ENCODE results near the gene TBC1D9. TPM values are rescaled to one million over a fixed set of nuclear protein-coding genes. Genes with fewer than 3 reads are reported as not detected.

TBC1D9 gene
- total RNA-seq, 1 experiment from 2014 or later: 29.0 TPM

DNA sequence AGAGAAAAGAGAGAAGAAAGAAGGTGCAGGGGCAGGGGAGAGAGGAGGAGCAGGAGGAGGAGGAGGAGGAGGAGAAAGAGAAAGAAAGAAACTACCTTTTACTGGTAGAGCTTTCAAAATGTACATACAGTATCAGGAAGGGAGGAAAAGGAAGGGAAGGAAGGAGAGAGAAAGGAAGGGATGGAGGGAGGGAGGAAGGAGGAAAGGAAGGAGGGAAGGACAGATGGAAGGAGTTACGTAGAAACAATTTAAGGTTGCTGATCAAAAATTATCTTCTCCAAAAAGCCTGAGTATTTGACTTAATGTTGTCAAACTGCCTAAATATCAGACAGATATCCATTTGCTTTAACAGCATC lies 13.4 kb downstream of the TBC1D9 start:
- H3K27me3 ChIP-seq: no peaks in the 10 kb centered on the region
- peaks cover 41% of the 10 kb centered on the region for H3K4me1 ChIP-seq
- no peak for DNase-seq
- H3K27ac ChIP-seq: peak overlapping the region; percentile 96
- no peak overlapping the region for H3K4me3 ChIP-seq
- no peaks in the 10 kb centered on the region for H3K36me3 ChIP-seq
- H3K9me3 ChIP-seq (replicated peaks): no peaks in the 10 kb centered on the region

DNA sequence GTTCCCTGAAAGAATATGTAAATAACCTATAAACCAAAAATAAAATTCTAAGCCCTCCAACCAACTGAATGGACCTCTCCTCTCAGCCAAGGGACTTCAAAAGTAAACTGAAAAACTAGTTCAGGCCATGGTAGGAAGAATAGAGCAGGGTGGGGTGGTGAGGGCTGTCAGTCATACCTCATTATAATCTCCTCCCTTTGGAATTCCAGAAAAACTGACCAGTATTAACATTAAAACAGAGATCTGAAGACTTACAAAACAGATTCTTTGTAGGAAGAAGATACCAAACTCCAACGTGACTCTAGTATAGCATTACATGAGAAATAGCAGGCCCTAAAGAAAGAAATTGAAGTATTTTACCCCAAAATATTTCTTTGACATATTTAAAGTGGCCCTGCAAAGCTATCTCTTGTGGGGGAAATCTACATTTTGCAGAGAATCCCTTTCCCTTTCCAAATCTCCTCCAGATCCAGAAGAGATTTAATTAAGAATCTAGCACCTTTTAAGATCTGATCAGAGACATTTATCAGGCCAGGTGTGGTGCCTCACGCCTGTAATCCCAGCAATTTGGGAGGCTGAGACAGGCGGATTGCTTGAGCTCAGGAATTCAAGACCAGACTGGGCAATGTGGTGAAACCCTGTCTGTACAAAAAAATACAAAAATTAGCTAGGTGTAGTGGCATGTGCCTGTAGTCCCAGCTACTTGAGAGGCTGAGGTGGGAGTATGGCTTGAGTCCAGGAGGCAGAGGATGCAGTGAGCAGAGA lies 15.1 kb downstream of the TBC1D9 start:
- Histone ChIP-seq H3K4me1 (peaks cover 41% of the 10 kb centered on the region), H3K27me3 (no peaks in the 10 kb centered on the region), H3K27ac (peak overlapping the region; percentile 96), H3K36me3 (no peaks in the 10 kb centered on the region), H3K9me3 (replicated peaks) (no peaks in the 10 kb centered on the region), H3K4me3 (no peak overlapping the region)
- no peak for DNase-seq

DNA sequence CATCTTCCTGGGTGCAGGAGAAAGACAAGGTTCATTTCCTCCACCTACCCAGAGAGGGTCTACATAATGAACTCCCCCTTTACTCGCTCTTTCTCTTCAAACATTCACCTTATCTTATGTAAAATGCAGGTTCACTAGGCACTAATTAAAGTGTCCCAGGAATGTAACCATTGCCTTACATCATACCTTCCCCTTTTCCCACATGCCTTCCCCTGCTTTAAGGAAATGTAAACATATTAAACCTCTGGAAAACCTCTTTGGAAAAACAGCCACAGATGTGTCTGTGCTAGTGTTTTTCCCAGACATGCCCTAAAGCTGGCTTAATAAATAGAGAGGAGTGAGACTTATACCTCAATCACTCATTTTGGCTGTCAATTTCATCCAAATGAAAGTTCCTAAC lies 15.8 kb downstream of the TBC1D9 start:
- Histone ChIP-seq H3K27ac (peak overlapping the region; percentile 96), H3K9me3 (replicated peaks) (no peaks in the 10 kb centered on the region), H3K27me3 (no peaks in the 10 kb centered on the region), H3K4me3 (no peak overlapping the region), H3K4me1 (peaks cover 41% of the 10 kb centered on the region), H3K36me3 (no peaks in the 10 kb centered on the region)
- DNase-seq: peak in 1 of 2 experiments; percentile 48

DNA sequence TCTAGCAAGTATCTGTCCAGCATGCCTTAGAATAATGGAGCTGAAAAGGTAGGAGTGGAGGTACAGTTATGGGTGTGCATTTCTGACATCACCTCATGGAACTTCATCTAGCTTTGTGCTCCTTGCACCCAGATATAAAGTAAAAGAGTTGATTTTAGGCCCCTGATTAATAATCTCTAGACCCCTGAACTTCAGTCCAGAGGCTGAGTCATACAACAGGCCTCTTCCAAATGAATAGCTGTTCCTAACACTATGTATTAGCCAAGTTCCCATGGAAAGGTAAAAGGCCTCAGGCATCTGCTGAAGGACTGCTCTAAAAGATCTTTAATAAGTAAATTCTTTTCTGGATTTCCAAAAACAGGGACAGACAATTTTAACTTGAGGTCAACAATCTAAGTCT lies 16.2 kb downstream of the TBC1D9 start:
- peaks cover 41% of the 10 kb centered on the region for H3K4me1 ChIP-seq

DNA sequence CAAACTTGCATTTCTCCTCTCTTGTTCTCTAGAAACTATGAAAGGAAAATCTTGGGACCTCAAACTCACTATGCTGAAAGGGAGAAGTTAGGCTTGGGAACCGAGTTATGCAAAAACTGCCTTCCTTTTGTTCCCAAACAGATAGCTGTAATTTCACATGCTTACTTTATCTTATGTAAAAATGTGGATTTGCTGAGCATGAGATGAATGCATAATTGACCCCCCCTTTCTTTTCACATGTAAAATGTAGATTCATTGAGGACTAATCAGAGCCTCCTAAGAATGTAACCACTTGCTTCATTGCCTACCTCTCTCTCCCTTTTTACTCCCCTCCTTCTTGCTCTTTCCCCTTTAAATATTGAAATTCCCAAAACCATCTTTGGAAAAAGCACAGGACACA lies 18.0 kb downstream of the TBC1D9 start:
- no peak for DNase-seq
- Histone ChIP-seq H3K4me1 (peaks cover 33% of the 10 kb centered on the region), H3K36me3 (no peaks in the 10 kb centered on the region), H3K27me3 (no peaks in the 10 kb centered on the region), H3K4me3 (no peak overlapping the region), H3K27ac (no peak overlapping the region), H3K9me3 (replicated peaks) (no peaks in the 10 kb centered on the region)

More for the DNA sequence above, 16.2 kb downstream of the TBC1D9 start:
- H3K4me3 ChIP-seq: no peak overlapping the region
- H3K27ac ChIP-seq: peak overlapping the region; percentile 96
- H3K27me3 ChIP-seq: no peaks in the 10 kb centered on the region
- DNase-seq: no peak
- H3K9me3 ChIP-seq (replicated peaks): no peaks in the 10 kb centered on the region
- H3K36me3 ChIP-seq: no peaks in the 10 kb centered on the region

DNA sequence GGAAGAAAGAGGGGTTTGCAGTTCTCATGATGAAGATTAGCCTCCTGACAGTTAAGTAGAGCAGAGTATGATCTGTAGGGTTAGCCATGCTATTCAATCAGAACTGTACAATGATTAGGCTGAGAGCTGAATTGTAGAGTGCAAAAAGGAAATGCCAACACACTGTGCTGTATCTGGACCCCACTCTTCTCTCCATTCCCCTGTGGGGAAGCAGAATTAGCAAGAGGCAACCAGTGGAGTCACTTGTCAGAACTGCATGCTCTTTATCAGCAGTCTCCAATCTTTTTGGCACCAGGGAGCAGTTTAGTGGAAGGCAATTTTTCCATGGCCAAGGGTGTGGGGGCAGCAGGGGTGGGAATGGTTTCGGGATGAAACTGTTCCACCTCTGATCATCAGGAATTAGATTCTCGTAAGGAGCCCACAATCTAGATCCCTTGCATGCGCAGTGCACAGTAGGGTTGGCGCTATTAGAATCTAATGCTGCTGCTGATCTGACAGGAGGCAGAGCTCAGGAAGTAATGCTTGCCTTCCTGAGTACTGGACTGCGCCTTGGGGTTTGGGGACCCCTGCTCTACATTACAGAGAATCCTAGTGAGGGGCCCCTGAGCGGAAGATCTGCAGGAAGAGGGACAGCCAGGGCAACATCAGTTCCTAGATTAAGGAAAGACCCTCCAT lies 19.4 kb downstream of the TBC1D9 start:
- Histone ChIP-seq H3K36me3 (no peaks in the 10 kb centered on the region), H3K9me3 (replicated peaks) (no peaks in the 10 kb centered on the region), H3K27me3 (no peaks in the 10 kb centered on the region), H3K4me3 (no peak overlapping the region), H3K27ac (no peak overlapping the region), H3K4me1 (peaks cover 33% of the 10 kb centered on the region)
- DNase-seq: no peak

DNA sequence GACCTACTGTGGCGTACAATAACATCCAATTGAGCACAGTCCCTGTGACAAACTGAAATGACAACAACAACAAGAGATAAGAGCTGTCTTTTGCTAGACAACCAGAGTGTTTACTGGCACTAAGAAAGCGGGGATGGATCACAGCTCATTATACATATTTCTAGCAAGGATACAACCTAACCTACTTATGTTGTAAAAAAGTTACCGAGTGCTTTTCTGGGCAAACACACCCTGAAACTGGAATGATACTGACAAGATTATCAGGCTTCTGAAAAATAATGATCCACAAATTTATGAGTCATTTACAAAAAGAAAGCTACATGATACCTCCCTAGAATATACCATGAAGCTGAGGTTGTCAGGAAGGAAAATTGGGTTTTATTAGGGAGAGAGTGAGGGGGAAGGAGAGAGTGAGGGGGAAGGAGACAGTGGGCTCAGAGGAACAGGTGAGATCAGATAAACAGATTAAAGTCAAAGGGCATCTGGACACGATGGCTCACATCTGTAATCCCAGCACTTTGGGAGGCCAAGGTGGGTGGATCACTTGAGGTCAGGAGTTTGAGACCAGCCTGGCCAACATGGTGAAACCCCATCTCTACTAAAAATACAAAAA lies 20.3 kb downstream of the TBC1D9 start:
- H3K27me3 ChIP-seq: no peaks in the 10 kb centered on the region
- no peak overlapping the region for H3K27ac ChIP-seq
- H3K9me3 ChIP-seq (replicated peaks): no peaks in the 10 kb centered on the region
- DNase-seq: no peak
- H3K4me1 ChIP-seq: peaks cover 23% of the 10 kb centered on the region
- H3K4me3 ChIP-seq: no peak overlapping the region
- no peaks in the 10 kb centered on the region for H3K36me3 ChIP-seq

DNA sequence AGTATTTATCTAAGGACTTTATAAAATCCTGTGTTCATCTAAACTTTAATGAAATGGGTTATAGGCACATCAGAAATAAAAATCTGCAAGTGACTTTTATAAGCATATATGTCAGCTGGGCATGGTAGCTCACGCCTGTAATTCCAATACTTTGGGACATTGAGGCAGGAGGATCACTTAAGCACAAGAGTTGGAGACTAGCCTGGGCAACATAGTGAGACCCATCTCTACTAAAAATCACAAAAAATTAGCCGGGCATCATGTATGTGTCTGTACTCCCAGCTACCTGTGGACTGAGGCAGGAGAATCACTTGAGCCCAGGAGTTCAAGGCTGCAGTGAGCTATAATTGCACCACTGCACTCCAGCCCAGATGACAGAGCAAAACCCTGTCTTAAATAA lies 20.9 kb downstream of the TBC1D9 start:
- Histone ChIP-seq H3K4me3 (no peak overlapping the region), H3K27ac (no peak overlapping the region), H3K9me3 (replicated peaks) (no peaks in the 10 kb centered on the region), H3K4me1 (peaks cover 18% of the 10 kb centered on the region), H3K27me3 (no peaks in the 10 kb centered on the region), H3K36me3 (no peaks in the 10 kb centered on the region)
- no peak for DNase-seq

DNA sequence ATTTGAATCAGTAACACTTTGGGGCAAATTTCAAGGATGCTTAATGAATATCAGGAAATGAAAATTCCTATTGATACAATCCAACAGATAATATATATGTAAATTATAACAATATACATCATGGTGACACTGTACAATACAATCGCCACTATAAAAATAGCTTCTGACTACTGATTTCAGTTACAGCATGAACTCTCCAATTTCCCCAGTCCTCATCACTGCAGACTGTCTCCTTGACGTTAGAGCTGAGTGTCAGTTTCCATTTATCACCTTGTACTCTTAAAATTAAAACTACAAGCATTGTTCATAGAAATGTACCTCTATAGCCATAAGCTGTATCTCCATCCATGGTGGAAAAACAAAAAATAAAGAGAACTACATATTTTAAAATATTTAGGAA lies 23.4 kb downstream of the TBC1D9 start:
- Histone ChIP-seq H3K4me3 (no peak overlapping the region), H3K27me3 (no peaks in the 10 kb centered on the region), H3K4me1 (peaks cover 19% of the 10 kb centered on the region), H3K27ac (no peak overlapping the region), H3K36me3 (no peaks in the 10 kb centered on the region), H3K9me3 (replicated peaks) (no peaks in the 10 kb centered on the region)
- no peak for DNase-seq

DNA sequence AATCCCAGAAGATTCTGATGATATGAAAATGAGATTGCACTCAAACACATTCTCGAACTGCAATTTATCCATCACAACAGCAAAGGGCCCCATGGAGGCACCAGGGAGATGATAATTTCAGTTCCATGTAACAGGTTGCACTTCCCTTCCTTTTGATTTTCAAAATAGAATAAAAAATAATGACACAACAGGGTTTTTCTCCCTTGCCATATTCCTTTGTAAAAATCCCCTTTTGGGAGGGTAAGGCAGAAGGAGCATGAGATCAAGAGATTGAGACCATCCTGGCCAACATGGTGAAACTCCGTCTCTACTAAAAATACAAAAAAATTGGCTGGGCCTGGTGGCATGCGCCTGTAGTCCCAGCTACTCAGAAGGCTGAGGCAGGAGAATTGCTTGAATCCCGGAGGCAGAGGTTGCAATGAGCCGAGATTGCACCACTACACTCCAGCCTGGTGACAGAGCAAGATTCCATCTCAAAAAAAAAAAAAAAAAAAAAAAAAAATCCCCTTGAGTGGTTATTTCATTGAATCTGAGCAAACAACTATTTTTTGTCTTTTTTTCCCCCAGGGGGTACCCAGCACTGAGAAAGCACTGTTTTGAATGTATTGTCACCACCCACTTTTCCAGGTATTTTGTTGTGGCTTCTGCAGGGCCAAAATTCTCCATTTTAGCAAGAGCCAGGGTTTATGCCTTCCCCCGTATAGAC lies 26.7 kb downstream of the TBC1D9 start:
- Histone ChIP-seq H3K4me1 (peaks cover 35% of the 10 kb centered on the region), H3K27ac (no peak overlapping the region), H3K4me3 (no peak overlapping the region), H3K9me3 (replicated peaks) (no peaks in the 10 kb centered on the region), H3K36me3 (no peaks in the 10 kb centered on the region), H3K27me3 (no peaks in the 10 kb centered on the region)
- DNase-seq: no peak

DNA sequence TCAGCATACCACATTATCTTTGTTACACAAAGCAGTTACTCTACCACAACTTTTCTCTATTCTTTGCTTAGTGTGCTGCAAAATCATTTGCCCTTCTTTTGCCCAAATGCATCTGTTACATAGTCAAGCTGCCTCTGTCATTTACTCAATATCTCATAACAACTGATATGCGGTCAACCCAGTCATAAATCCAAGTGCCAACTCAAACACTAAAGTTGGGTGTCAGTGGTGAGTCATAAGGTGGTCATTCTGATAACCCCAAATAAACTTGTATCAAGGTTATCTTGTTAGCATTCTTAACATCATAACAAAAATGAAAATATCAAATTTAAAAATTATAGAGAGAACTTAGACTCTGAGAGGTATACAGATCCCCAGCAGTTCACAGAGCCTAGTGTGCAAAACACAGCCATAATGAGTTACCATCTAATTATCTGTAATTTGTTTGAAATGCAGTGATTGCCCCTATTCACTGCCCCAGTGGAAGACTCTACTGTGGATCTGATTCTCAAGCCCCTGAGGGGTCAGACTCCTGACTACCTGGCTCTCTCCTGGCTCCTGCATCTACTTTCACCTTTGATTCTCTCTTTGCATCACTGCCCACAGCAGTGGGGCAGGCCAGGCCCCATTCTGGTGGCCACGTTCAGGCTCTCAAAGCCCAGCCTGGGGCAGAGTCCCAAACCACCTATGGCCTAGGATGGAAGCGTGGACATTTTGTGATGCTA lies 29.2 kb downstream of the TBC1D9 start:
- H3K4me1 ChIP-seq: peaks cover 23% of the 10 kb centered on the region
- H3K27ac ChIP-seq: peak overlapping the region; percentile 43; the same call in 1 of the 2 replicates
- H3K4me3 ChIP-seq: no peak overlapping the region
- no peaks in the 10 kb centered on the region for H3K27me3 ChIP-seq
- peak in 1 of 2 experiments; percentile 32 for DNase-seq
- H3K36me3 ChIP-seq: no peaks in the 10 kb centered on the region
- H3K9me3 ChIP-seq (replicated peaks): no peaks in the 10 kb centered on the region

DNA sequence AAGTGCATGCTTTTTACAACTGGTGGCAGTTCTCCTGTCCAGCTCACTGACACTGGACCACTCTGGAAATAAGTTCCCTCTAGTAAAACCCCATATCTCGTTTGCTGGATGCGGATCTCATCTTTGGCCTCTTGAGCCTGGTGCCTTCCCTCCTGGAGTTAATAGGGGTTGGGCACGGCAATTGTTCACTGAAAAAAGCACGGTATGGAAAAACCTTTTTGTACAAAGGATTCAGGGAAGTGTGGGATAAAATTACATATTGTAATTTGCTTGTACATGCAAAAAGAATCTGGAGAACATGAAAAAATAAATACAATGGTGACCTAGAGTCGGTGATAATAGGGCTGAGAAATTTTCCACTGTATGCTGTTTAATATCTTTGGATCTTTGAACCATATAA lies 30.6 kb downstream of the TBC1D9 start:
- no peak overlapping the region for H3K27ac ChIP-seq
- H3K4me1 ChIP-seq: peaks cover 23% of the 10 kb centered on the region
- no peaks in the 10 kb centered on the region for H3K36me3 ChIP-seq

DNA sequence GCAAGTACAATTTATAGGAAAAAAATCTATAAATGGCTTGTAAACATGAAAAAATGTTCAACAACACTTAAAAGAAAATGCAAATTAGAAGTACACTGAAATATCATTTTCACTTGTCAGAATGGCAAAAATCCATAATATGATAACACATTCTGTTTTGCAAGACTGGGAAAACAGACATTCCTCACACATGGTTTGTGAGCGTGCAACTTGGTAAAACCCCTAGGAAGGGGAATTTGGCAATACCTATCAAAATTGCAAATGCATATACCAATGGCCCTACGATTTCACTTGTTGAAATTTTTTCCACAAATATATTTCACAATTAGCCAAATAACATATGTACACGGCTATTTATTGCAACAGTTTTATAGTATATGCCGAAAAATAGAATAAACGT lies 31.4 kb downstream of the TBC1D9 start:
- peaks cover 23% of the 10 kb centered on the region for H3K4me1 ChIP-seq
- no peaks in the 10 kb centered on the region for H3K9me3 ChIP-seq (replicated peaks)
- DNase-seq: no peak
- no peaks in the 10 kb centered on the region for H3K27me3 ChIP-seq
- H3K27ac ChIP-seq: no peak overlapping the region
- H3K4me3 ChIP-seq: no peak overlapping the region
- H3K36me3 ChIP-seq: no peaks in the 10 kb centered on the region

More for the DNA sequence above, 30.6 kb downstream of the TBC1D9 start:
- DNase-seq: no peak
- H3K27me3 ChIP-seq: no peaks in the 10 kb centered on the region
- no peaks in the 10 kb centered on the region for H3K9me3 ChIP-seq (replicated peaks)
- H3K4me3 ChIP-seq: no peak overlapping the region
